SU-DHL-6 (cell line): ENCODE results near the gene TMEM260.
"Not testable (repeated sequence)": the region's sequence is repeated elsewhere in the genome, so short reads cannot be mapped to it uniquely, and the experiment has no call there.

Experiments used
- H2AFZ ChIP-seq: fragments of 200-600 bp; sonication (generic); 2 replicates; pipeline ENCODE4 v1.6.1; 2014; ENCODE audit warnings: low read depth, mild to moderate bottlenecking, moderate library complexity, mixed read lengths, antibody characterized with exemption, low read length; ENCODE audit not compliant: severe bottlenecking
- H3F3A ChIP-seq: fragments of 200-600 bp; shearing (Covaris generic); 2 replicates; pipeline ENCODE4 v1.6.0; 2016; ENCODE audit warnings: antibody characterized with exemption, mild to moderate bottlenecking; ENCODE audit not compliant: insufficient read depth
- H3K27ac ChIP-seq: fragments of 200-600 bp; sonication (generic); 2 replicates; pipeline ENCODE4 v1.5.1; 2016; ENCODE audit warnings: low read depth, mild to moderate bottlenecking, low read length, moderate library complexity, mixed read lengths
- H3K27me3 ChIP-seq: fragments of 200-600 bp; sonication (generic), shearing (Covaris generic); 2 replicates; pipeline ENCODE4 v1.6.0; 2014; ENCODE audit warnings: mild to moderate bottlenecking, low read length
- H3K36me3 ChIP-seq: fragments of 200-600 bp; sonication (generic); 2 replicates; pipeline ENCODE4 v1.6.1; 2014; ENCODE audit warnings: mild to moderate bottlenecking, low read length, mixed read lengths
- H3K4me2 ChIP-seq: fragments of 300-600, 200-600 bp; shearing (Covaris generic), sonication (generic); 2 replicates; pipeline ENCODE4 v1.6.0; 2014; ENCODE audit warnings: low read length, low read depth, mild to moderate bottlenecking; ENCODE audit not compliant: poor library complexity, severe bottlenecking
- H3K4me3 ChIP-seq: fragments of 200-600 bp; sonication (generic); 2 replicates; pipeline ENCODE4 v1.5.1; 2014; ENCODE audit warnings: antibody characterized with exemption, low read length, mild to moderate bottlenecking, mixed read lengths; ENCODE audit not compliant: insufficient read depth, poor library complexity, severe bottlenecking
- H3K79me2 ChIP-seq: fragments of 200-600 bp; sonication (generic); 2 replicates; pipeline ENCODE4 v1.6.1; 2014; ENCODE audit warnings: mild to moderate bottlenecking, low read length, moderate library complexity; ENCODE audit not compliant: insufficient read depth
- H3K9ac ChIP-seq: fragments of 200-600 bp; sonication (generic); 2 replicates; pipeline ENCODE4 v1.7.0; 2014; ENCODE audit warnings: mild to moderate bottlenecking, low read length
- H3K9me2 ChIP-seq: fragments of 200-600 bp; sonication (generic); replicated peaks from 2 replicates; pipeline ENCODE4 v1.6.1; 2014; ENCODE audit warnings: low read length; ENCODE audit not compliant: insufficient read depth
- H3K9me3 ChIP-seq: fragments of 200-600 bp; sonication (generic); 2 replicates; pipeline ENCODE4 v1.6.1; 2014; ENCODE audit warnings: low read length, mixed read lengths; ENCODE audit not compliant: insufficient read depth
- H4K20me1 ChIP-seq: fragments of 200-600 bp; sonication (generic); 2 replicates; pipeline ENCODE4 v1.6.1; 2014; ENCODE audit warnings: low read depth, mild to moderate bottlenecking, antibody characterized with exemption, low read length, moderate library complexity, mixed read lengths
- CTCF ChIP-seq: fragments of 200-600 bp; sonication (generic); IDR thresholded peaks from one replicate; pipeline ENCODE4 v1.5.1; 2017; ENCODE audit warnings: antibody characterized with exemption, mild to moderate bottlenecking, low read length, moderate library complexity; ENCODE audit not compliant: insufficient read depth, poor library complexity, severe bottlenecking
- EZH2phosphoT487 ChIP-seq: fragments of 200-600 bp; sonication (generic), shearing (Covaris generic); conservative IDR thresholded peaks from 2 replicates; pipeline ENCODE4 v1.6.1; 2018; ENCODE audit warnings: mild to moderate bottlenecking, antibody characterized with exemption, low read length, moderate library complexity, mixed read lengths

TMEM260 gene

DNA sequence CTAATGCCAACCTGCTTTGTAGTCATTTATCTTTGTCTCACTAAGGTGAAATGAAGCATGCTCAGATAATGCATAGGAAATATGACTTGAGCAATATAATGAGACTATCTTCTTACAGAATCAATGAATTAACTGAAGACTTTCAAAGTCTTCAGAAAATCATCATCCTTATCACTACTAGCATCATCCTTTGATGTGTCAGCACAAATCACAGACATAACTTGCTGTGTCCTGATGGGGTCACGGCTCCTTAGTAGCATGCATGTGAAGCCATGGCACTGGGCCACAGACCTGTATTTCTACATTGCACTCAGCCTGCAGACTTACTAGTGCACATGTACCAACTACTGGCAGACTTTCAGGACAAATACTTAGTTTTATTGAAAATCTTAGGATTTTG is 18.9 kb downstream of the TMEM260 start:
- Histone ChIP-seq H3K9me2 (no peaks in the 10 kb centered on the region), H3K9ac (no peak overlapping the region), H3K27me3 (no peaks in the 10 kb centered on the region), H4K20me1 (no peaks in the 10 kb centered on the region), H3K36me3 (peaks cover 6% of the 10 kb centered on the region), H3K4me3 (no peak overlapping the region), H3K79me2 (no peaks in the 10 kb centered on the region), H2AFZ (no peak overlapping the region), H3K4me2 (no peak overlapping the region), H3F3A (no peaks in the 10 kb centered on the region), H3K9me3 (no peaks in the 10 kb centered on the region), H3K27ac (no peak overlapping the region)
- no peak for TF ChIP-seq CTCF
- no peak for TF ChIP-seq EZH2phosphoT487

- Histone ChIP-seq H3K4me3 (no peak overlapping the region), H3K9ac (no peak overlapping the region), H4K20me1 (0 out of 2 replicates have a peak, but pooled peaks cover 4% of the 10 kb centered on the region), H3K4me2 (no peak overlapping the region), H2AFZ (no peak overlapping the region), H3K9me3 (no peaks in the 10 kb centered on the region), H3K79me2 (no peaks in the 10 kb centered on the region), H3F3A (peaks cover 3% of the 10 kb centered on the region; the same call in 1 of the 2 replicates), H3K27ac (no peak overlapping the region), H3K27me3 (no peaks in the 10 kb centered on the region), H3K9me2 (no peaks in the 10 kb centered on the region), H3K36me3 (peaks cover 18% of the 10 kb centered on the region)
- TF ChIP-seq CTCF: no peak
- no peak for TF ChIP-seq EZH2phosphoT487
These were observed 24.1 kb downstream of the TMEM260 start for GRCh38 chr14:56603648-56604047.

- Histone ChIP-seq H3K4me2 (no peak overlapping the region), H4K20me1 (peaks cover 4% of the 10 kb centered on the region; the same call in 1 of the 2 replicates), H3K4me3 (no peak overlapping the region), H3K9me2 (no peaks in the 10 kb centered on the region), H3K27ac (no peak overlapping the region), H3K9ac (no peak overlapping the region), H3K9me3 (no peaks in the 10 kb centered on the region), H3F3A (peaks cover 3% of the 10 kb centered on the region; the same call in 1 of the 2 replicates), H2AFZ (no peak overlapping the region), H3K27me3 (no peaks in the 10 kb centered on the region), H3K79me2 (no peaks in the 10 kb centered on the region), H3K36me3 (peaks cover 31% of the 10 kb centered on the region)
- TF ChIP-seq EZH2phosphoT487 (no peak), CTCF (no peak)
These were observed 29.1 kb downstream of the TMEM260 start for GRCh38 chr14:56608689-56609088.

DNA sequence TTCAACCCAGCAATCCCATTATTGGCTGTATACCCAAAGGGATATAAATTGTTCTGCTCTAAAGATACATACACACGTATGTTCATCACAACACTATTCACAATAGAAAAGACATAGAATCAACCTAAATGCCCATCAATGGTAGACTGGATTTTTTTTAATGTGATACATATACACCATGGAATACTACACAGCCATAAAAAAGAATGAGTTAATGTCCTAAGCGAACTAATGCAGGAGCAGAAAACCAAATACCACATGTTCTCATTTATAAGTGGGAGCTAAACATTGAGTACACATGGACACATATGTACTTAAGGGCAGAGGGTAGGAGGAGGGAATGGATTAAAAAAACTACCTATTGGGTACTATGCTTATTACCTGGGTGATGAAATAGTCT is 32.1 kb downstream of the TMEM260 start:
- not testable (repeated sequence) for H3K27ac ChIP-seq, H3K4me2 ChIP-seq, H2AFZ ChIP-seq, H3K9me3 ChIP-seq, H3K4me3 ChIP-seq, H3K9ac ChIP-seq, H3K9me2 ChIP-seq, H3F3A ChIP-seq, H3K79me2 ChIP-seq, H4K20me1 ChIP-seq, H3K27me3 ChIP-seq
- H3K36me3 ChIP-seq: peaks cover 28% of the 10 kb centered on the region
